ENCODE results near the gene SULF2.

SULF2 gene

DNA sequence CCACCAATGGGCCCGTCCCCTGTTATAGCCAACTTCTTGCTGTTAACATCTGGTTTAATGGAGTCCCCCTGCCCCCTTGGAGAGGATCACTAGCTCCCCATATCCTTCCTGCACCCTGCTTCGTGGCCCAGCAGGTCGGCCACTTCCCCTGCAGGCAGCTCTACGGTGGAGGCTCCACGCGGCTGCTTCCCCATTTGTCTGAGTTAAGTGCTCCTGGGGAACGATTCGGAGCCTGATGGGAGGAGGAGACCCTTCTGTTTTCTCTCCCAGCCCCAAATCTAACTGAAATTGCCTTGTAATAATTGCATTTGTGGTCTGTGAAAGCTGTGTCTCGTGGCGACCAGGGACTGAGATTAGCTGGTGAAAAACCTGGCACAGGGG lies 74.6 kb downstream of the SULF2 start:
- no peak for DNase-seq (ENCODE audit: low spot score)

DNA sequence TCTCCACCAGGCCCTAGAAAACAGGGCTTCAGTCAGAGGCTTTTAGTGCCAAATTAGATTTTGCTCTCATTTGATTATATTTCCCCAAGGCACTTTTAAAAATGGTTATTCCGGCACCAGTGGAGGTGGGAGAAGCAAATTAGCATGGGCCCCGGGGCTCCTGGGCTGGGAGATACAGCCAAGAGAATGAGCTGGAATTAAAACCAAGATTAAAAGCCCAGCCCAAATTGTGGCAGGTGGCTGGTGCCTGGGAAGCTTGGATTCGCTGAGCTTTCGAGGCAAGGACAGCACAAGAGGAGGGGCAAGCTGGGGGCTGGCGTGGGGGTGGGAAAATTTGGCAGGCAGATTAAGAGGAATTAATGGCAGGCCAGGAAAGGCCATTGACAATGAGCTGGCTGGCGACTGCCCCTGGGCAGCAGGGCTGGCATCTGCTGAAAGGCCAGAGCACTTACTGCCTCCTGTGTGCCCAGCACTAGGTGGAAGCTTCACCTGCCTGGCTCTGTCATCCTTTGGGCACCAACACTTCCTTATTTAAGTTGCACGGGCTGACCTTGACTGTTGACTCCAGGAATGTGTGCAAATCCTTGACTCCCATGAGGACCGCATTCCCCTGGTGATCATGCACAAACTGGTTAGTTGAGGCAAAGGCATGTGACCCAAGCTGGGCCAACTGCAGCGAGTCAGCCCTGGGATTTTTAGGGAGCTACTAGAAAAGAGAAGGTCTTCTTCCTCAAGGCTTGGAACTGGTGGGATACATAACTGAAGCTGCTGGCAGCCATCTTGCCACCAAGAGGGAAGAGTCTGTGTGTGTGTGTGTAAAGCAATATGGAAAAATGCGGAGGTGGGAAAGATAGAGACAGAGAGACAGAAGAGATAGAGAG lies 76.1 kb downstream of the SULF2 start:
- no peak for DNase-seq (ENCODE audit: low spot score)

- DNase-seq (ENCODE audit: low spot score), result no peak
Measured at GRCh38 chr20:47708140-47708807, 77.0 kb downstream of the SULF2 start.

DNA sequence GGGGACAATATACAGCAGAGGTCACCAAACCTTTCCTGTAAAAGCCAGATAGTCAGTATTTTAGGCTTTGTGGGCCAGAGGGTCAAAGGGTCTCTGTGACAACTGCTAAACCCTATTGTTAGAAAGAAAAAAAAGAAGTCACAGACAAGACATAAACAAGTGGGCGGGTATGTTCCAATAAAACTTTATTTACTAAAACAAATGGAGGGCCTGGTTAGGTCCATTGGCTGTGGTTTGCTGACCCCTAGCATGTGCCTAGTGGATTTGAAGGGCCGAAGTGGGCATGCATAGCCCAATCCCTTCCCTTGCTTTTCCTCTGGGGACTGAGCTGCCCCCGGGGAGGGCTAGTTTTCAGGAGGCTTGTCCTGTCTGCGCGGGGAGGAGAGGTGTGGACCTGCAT lies 78.9 kb downstream of the SULF2 start:
- no peak for DNase-seq (ENCODE audit: low spot score)

GRCh38 chr20:47705497-47705856 lies 79.8 kb downstream of the SULF2 start:
- DNase-seq (ENCODE audit: low spot score), result no peak

- no peak for DNase-seq (ENCODE audit: low spot score)
Measured at GRCh38 chr20:47704746-47705496, 80.4 kb downstream of the SULF2 start.

GRCh38 chr20:47703748-47704147 lies 81.5 kb downstream of the SULF2 start:
- DNase-seq (ENCODE audit: low spot score), result no peak

GRCh38 chr20:47701612-47702011 lies 83.7 kb downstream of the SULF2 start:
- no peak for DNase-seq (ENCODE audit: low spot score)

DNA sequence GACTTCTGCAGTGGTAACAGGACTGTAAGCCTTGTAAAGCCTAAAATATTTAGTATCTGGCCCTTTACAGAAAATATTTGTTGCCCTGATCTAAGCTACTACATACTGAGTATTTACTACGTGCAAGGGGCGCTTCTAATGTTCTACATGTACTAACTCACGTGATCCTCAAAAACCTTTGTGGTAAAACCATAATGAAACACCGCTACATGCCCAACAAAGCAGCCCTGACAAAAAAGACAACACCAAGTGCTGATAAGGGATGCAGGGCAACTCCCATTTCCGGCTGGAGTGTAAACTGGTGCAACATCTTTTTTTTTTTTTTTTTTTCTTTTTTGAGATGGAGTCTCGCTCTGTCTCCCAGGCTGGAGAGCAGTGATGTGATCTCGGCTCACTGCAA lies 85.0 kb downstream of the SULF2 start:
- no peak for DNase-seq (ENCODE audit: low spot score)

GRCh38 chr20:47699818-47700217 lies 85.5 kb downstream of the SULF2 start:
- no peak for DNase-seq (ENCODE audit: low spot score)

DNA sequence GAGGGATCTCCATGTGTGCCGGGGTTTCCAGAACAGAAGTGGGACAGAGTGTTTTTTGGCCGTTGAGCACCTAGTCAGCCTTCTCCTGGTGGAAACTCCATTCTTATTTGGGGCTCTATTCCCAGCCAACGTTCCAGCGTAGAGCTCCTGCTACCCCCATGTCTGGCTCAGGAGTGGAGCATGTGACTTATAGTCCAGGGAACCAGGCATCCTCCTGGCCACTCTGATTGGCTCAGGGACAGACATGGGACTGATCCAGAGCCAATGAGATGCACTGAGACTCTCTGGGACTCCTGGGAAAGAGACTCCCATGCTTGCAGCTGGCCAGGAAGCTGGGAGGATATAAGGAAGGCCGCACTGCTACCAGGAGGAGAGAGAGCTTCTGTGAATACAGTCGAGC lies 87.1 kb downstream of the SULF2 start:
- DNase-seq (ENCODE audit: low spot score), result no peak

DNA sequence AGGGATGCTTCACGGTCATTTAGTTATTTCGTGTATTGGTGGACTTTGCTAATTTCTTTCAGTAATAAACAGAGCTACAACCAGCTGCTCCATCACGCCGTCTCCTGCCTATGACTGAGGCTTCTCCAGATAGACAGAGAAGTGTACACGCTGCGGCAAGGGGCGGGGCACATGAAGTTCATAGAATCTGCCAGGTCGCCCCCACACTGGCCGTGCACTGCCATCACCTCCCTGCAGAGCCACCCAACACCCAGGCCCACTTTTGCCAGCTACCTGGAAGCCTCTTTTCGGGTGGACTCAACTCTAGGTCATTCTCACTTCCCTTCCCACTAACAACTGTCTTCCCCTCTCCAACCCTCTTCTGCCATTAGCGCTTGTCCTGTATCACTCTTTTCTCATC lies 88.4 kb downstream of the SULF2 start:
- DNase-seq (ENCODE audit: low spot score), result no peak

- no peak for DNase-seq (ENCODE audit: low spot score)
Measured at GRCh38 chr20:47694021-47694818, 91.1 kb downstream of the SULF2 start.

- DNase-seq (ENCODE audit: low spot score), result no peak
Measured at GRCh38 chr20:47691625-47692024, 93.7 kb downstream of the SULF2 start.

- no peak for DNase-seq (ENCODE audit: low spot score)
Measured at GRCh38 chr20:47689731-47690130, 95.5 kb downstream of the SULF2 start.

- DNase-seq (ENCODE audit: low spot score), result no peak
Measured at GRCh38 chr20:47688385-47689381, 96.6 kb downstream of the SULF2 start.

DNA sequence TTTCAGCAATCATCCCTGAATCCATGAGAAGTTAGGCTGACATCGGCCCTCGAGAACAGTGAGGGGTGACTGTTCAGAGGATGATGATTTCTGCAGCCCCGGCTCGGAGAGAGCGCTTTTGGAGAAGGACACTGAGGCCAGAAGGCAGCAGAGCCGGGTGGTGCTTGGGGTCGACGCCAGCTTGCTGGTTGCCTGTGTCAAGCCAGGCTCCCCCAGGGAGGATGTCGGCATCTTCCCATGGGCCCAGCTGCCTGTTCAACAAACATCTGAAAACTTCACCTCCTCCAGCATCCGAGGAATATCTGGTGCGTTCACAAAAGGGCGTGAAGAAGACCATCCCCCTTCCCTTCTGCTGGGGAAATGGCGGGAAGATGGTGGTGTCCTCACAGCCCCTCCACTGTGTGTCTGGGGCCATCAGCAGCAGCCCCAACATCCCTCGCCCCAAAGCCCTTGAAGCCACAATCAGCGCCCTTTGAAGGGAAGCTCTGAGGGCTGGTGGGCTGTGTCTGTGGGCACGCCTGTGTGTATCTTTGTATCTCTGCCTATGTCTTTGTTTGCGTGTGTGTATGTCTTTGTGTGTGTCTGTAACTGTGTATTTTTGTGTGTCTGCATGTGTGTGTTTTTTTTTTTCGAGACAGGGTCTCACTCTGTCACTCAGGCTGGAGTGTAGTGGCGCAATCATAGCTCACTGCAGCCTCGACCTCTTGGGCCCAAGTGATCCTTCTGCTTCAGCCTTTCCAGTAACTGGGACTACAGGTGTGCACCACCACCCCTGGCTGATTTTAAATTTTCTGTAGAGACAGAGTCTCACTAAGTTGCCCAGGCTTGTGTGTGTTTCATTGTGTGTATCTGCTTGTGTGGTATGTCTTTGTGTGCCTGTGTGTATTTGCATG lies 97.9 kb downstream of the SULF2 start:
- no peak for DNase-seq (ENCODE audit: low spot score)

GRCh38 chr20:47686545-47686944 lies 98.7 kb downstream of the SULF2 start:
- no peak for DNase-seq (ENCODE audit: low spot score)

- DNase-seq (ENCODE audit: low spot score), result no peak
Measured at GRCh38 chr20:47684306-47685080, 100.8 kb downstream of the SULF2 start.
